ENCODE measurements around the gene KMO.

Gene KMO

GRCh38 chr1:241557551-241558193 lies 25.5 kb downstream of the KMO start:
- Histone ChIP-seq H3K27me3 (ENCODE audit: control insufficient read depth in 1 of 2, insufficient read depth in 2 of 2, low read length in 2 of 2) (peaks cover 0 to 3% of the 10 kb centered on the region in 2 donors), H3K9me3 (ENCODE audit: control insufficient read depth in 1 of 2, low read length in 2 of 2) (no peaks in the 10 kb centered on the region), H3K36me3 (ENCODE audit: control insufficient read depth in 1 of 2, insufficient read depth in 2 of 2, low read length in 2 of 2) (no peaks in the 10 kb centered on the region), H3K9ac (ENCODE audit: low read depth in 1 of 2, low read length in 2 of 2) (no peak overlapping the region), H3K27ac (ENCODE audit: low read depth, low read length) (no peak overlapping the region), H3K4me1 (ENCODE audit: control insufficient read depth in 1 of 2, insufficient read depth in 2 of 2, low read length in 2 of 2) (no peaks in the 10 kb centered on the region), H3K4me3 (ENCODE audit: low read depth in 1 of 2, low read length in 2 of 2) (no peak overlapping the region)

DNA sequence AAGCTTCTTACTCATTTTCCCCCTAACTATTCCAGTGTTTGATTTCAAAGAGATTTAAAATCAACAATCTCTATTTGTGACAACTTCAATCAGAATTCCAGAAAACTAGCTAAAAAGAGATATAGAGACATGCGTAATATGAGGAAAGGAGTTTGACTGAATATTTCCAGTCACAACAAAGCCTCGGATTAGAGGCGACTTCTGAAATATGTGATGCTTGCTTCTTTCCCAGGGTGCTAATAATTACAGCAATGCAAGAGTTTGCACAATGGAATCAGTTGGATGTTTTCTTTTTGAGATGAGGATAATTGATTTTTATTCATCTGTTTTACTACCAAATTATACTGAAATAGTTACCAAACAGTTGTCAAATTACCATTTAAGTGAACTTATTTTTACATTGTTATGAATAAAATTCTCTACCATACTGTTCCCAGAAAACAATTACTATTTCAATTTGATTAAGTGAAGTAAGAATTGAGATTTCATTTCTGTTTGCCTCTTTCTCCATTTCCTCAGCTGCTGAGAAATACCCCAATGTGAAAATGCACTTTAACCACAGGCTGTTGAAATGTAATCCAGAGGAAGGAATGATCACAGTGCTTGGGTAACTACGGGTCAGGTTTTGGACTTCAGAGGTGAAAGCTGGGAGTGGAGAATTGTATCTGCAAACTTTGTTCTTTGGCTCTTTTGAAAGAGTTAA lies 28.1 kb downstream of the KMO start:
- H3K9me3 ChIP-seq (ENCODE audit: control insufficient read depth in 1 of 2, low read length in 2 of 2): no peaks in the 10 kb centered on the region
- H3K9ac ChIP-seq (ENCODE audit: low read depth in 1 of 2, low read length in 2 of 2): no peak overlapping the region
- H3K27ac ChIP-seq (ENCODE audit: low read depth, low read length): no peak overlapping the region

GRCh38 chr1:241560849-241561187 lies 28.6 kb downstream of the KMO start:
- Histone ChIP-seq H3K9ac (ENCODE audit: low read depth in 1 of 2, low read length in 2 of 2) (no peak overlapping the region), H3K4me3 (ENCODE audit: low read depth in 1 of 2, low read length in 2 of 2) (no peak overlapping the region), H3K27me3 (ENCODE audit: control insufficient read depth in 1 of 2, insufficient read depth in 2 of 2, low read length in 2 of 2) (peaks cover 0 to 3% of the 10 kb centered on the region in 2 donors), H3K27ac (ENCODE audit: low read depth, low read length) (no peak overlapping the region), H3K9me3 (ENCODE audit: control insufficient read depth in 1 of 2, low read length in 2 of 2) (no peaks in the 10 kb centered on the region), H3K36me3 (ENCODE audit: control insufficient read depth in 1 of 2, insufficient read depth in 2 of 2, low read length in 2 of 2) (no peaks in the 10 kb centered on the region), H3K4me1 (ENCODE audit: control insufficient read depth in 1 of 2, insufficient read depth in 2 of 2, low read length in 2 of 2) (no peaks in the 10 kb centered on the region)

More for the DNA sequence above, 28.1 kb downstream of the KMO start:
- H3K4me3 ChIP-seq (ENCODE audit: low read depth in 1 of 2, low read length in 2 of 2): no peak overlapping the region
- peaks cover 0 to 3% of the 10 kb centered on the region in 2 donors for H3K27me3 ChIP-seq (ENCODE audit: control insufficient read depth in 1 of 2, insufficient read depth in 2 of 2, low read length in 2 of 2)
- no peaks in the 10 kb centered on the region for H3K4me1 ChIP-seq (ENCODE audit: control insufficient read depth in 1 of 2, insufficient read depth in 2 of 2, low read length in 2 of 2)
- H3K36me3 ChIP-seq (ENCODE audit: control insufficient read depth in 1 of 2, insufficient read depth in 2 of 2, low read length in 2 of 2): no peaks in the 10 kb centered on the region

- Histone ChIP-seq H3K27me3 (ENCODE audit: control insufficient read depth in 1 of 2, insufficient read depth in 2 of 2, low read length in 2 of 2) (no peaks in the 10 kb centered on the region), H3K27ac (ENCODE audit: low read depth, low read length) (no peak overlapping the region), H3K4me1 (ENCODE audit: control insufficient read depth in 1 of 2, insufficient read depth in 2 of 2, low read length in 2 of 2) (no peaks in the 10 kb centered on the region), H3K9me3 (ENCODE audit: control insufficient read depth in 1 of 2, low read length in 2 of 2) (no peaks in the 10 kb centered on the region), H3K36me3 (ENCODE audit: control insufficient read depth in 1 of 2, insufficient read depth in 2 of 2, low read length in 2 of 2) (no peaks in the 10 kb centered on the region), H3K9ac (ENCODE audit: low read depth in 1 of 2, low read length in 2 of 2) (no peak overlapping the region), H3K4me3 (ENCODE audit: low read depth in 1 of 2, low read length in 2 of 2) (no peak overlapping the region)
Observed at GRCh38 chr1:241569848-241570247, 37.7 kb downstream of the KMO start.

- Histone ChIP-seq H3K9me3 (ENCODE audit: control insufficient read depth in 1 of 2, low read length in 2 of 2) (no peaks in the 10 kb centered on the region), H3K27me3 (ENCODE audit: control insufficient read depth in 1 of 2, insufficient read depth in 2 of 2, low read length in 2 of 2) (no peaks in the 10 kb centered on the region), H3K36me3 (ENCODE audit: control insufficient read depth in 1 of 2, insufficient read depth in 2 of 2, low read length in 2 of 2) (no peaks in the 10 kb centered on the region), H3K4me1 (ENCODE audit: control insufficient read depth in 1 of 2, insufficient read depth in 2 of 2, low read length in 2 of 2) (no peaks in the 10 kb centered on the region), H3K27ac (ENCODE audit: low read depth, low read length) (no peak overlapping the region), H3K4me3 (ENCODE audit: low read depth in 1 of 2, low read length in 2 of 2) (no peak overlapping the region), H3K9ac (ENCODE audit: low read depth in 1 of 2, low read length in 2 of 2) (no peak overlapping the region)
Observed at GRCh38 chr1:241574154-241574553, 42.0 kb downstream of the KMO start.

DNA sequence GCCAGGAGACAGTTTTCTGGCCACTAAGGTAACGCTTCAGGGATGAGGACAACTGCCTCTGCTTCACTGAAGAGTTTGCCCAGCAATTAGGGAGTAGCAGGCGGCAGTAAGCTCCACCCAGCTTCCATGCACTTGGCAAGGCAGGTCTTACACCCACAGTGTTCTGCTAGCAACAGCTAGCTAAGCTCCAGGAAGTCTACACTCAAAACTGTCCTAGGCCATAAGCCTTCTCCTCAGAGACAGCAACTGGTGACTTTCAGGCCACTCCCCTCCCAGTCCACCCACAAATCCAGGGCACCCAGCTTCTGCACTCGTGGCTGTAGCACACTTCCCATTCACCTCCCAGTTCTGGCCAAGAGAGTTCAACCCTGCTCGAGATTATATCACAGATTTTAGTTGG lies 47.3 kb downstream of the KMO start:
- Histone ChIP-seq H3K27me3 (ENCODE audit: control insufficient read depth in 1 of 2, insufficient read depth in 2 of 2, low read length in 2 of 2) (no peaks in the 10 kb centered on the region), H3K4me1 (ENCODE audit: control insufficient read depth in 1 of 2, insufficient read depth in 2 of 2, low read length in 2 of 2) (no peaks in the 10 kb centered on the region), H3K36me3 (ENCODE audit: control insufficient read depth in 1 of 2, insufficient read depth in 2 of 2, low read length in 2 of 2) (no peaks in the 10 kb centered on the region), H3K27ac (ENCODE audit: low read depth, low read length) (no peak overlapping the region), H3K4me3 (ENCODE audit: low read depth in 1 of 2, low read length in 2 of 2) (no peak overlapping the region), H3K9ac (ENCODE audit: low read depth in 1 of 2, low read length in 2 of 2) (no peak overlapping the region), H3K9me3 (ENCODE audit: control insufficient read depth in 1 of 2, low read length in 2 of 2) (no peaks in the 10 kb centered on the region)

DNA sequence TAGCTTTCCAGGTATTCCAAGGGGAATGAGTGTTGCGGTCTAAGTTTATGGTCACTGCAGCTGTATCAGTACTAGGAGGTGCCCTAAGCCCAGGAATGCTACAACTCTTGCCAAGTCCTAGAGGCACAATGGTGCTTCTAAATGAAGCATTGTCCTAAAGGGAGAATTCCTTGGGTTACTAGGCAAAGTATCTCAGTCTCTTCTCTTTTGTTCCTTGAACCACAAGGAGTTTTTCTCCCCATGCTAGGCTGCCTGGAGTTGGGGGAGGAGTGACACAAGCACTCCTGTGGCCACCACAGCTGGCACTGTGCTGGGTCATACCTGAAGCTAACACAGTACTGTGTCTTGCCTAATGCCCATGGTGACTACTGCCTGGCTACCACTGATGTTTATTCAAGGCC lies 50.7 kb downstream of the KMO start:
- H3K27me3 ChIP-seq (ENCODE audit: control insufficient read depth in 1 of 2, insufficient read depth in 2 of 2, low read length in 2 of 2): no peaks in the 10 kb centered on the region
- no peak overlapping the region for H3K9ac ChIP-seq (ENCODE audit: low read depth in 1 of 2, low read length in 2 of 2)
- H3K36me3 ChIP-seq (ENCODE audit: control insufficient read depth in 1 of 2, insufficient read depth in 2 of 2, low read length in 2 of 2): no peaks in the 10 kb centered on the region
- H3K27ac ChIP-seq (ENCODE audit: low read depth, low read length): no peak overlapping the region
- no peaks in the 10 kb centered on the region for H3K4me1 ChIP-seq (ENCODE audit: control insufficient read depth in 1 of 2, insufficient read depth in 2 of 2, low read length in 2 of 2)
- H3K4me3 ChIP-seq (ENCODE audit: low read depth in 1 of 2, low read length in 2 of 2): no peak overlapping the region
- no peaks in the 10 kb centered on the region for H3K9me3 ChIP-seq (ENCODE audit: control insufficient read depth in 1 of 2, low read length in 2 of 2)

- Histone ChIP-seq H3K9me3 (ENCODE audit: control insufficient read depth in 1 of 2, low read length in 2 of 2) (no peaks in the 10 kb centered on the region), H3K9ac (ENCODE audit: low read depth in 1 of 2, low read length in 2 of 2) (no peak overlapping the region), H3K36me3 (ENCODE audit: control insufficient read depth in 1 of 2, insufficient read depth in 2 of 2, low read length in 2 of 2) (no peaks in the 10 kb centered on the region), H3K4me1 (ENCODE audit: control insufficient read depth in 1 of 2, insufficient read depth in 2 of 2, low read length in 2 of 2) (no peaks in the 10 kb centered on the region), H3K4me3 (ENCODE audit: low read depth in 1 of 2, low read length in 2 of 2) (no peak overlapping the region), H3K27ac (ENCODE audit: low read depth, low read length) (no peak overlapping the region), H3K27me3 (ENCODE audit: control insufficient read depth in 1 of 2, insufficient read depth in 2 of 2, low read length in 2 of 2) (no peaks in the 10 kb centered on the region)
Observed at GRCh38 chr1:241586905-241587512, 54.8 kb downstream of the KMO start.

- no peaks in the 10 kb centered on the region for H3K4me1 ChIP-seq (ENCODE audit: control insufficient read depth in 1 of 2, insufficient read depth in 2 of 2, low read length in 2 of 2)
- no peaks in the 10 kb centered on the region for H3K27me3 ChIP-seq (ENCODE audit: control insufficient read depth in 1 of 2, insufficient read depth in 2 of 2, low read length in 2 of 2)
- H3K4me3 ChIP-seq (ENCODE audit: low read depth in 1 of 2, low read length in 2 of 2): no peak overlapping the region
- H3K9ac ChIP-seq (ENCODE audit: low read depth in 1 of 2, low read length in 2 of 2): no peak overlapping the region
- no peak overlapping the region for H3K27ac ChIP-seq (ENCODE audit: low read depth, low read length)
- peaks cover 0 to 3% of the 10 kb centered on the region in 2 donors for H3K36me3 ChIP-seq (ENCODE audit: control insufficient read depth in 1 of 2, insufficient read depth in 2 of 2, low read length in 2 of 2)
- H3K9me3 ChIP-seq (ENCODE audit: control insufficient read depth in 1 of 2, low read length in 2 of 2): no peaks in the 10 kb centered on the region
Observed at GRCh38 chr1:241589521-241589920, 57.3 kb downstream of the KMO start.

DNA sequence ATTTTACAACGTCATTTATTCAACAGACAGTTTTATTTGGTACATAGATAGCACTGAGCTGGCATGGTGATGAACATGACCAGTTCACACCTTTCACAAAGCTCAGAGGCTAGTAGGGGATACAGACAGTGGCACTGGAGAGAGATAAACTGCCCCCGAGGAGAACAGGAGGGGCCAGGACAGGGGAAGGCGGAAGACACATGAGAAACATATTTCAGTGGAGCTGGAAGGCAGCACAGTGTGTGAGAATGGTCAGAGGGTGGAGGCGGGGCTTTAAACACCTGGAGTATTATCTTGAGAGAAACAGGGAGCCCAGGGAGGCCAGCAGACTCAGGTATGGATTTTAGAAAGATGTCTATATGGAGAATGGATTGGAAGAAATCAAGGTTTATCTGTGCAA lies 58.5 kb downstream of the KMO start:
- no peak overlapping the region for H3K9ac ChIP-seq (ENCODE audit: low read depth in 1 of 2, low read length in 2 of 2)
- no peaks in the 10 kb centered on the region for H3K27me3 ChIP-seq (ENCODE audit: control insufficient read depth in 1 of 2, insufficient read depth in 2 of 2, low read length in 2 of 2)
- H3K27ac ChIP-seq (ENCODE audit: low read depth, low read length): no peak overlapping the region
- H3K9me3 ChIP-seq (ENCODE audit: control insufficient read depth in 1 of 2, low read length in 2 of 2): no peaks in the 10 kb centered on the region
- H3K36me3 ChIP-seq (ENCODE audit: control insufficient read depth in 1 of 2, insufficient read depth in 2 of 2, low read length in 2 of 2): peaks cover 0 to 3% of the 10 kb centered on the region in 2 donors
- no peaks in the 10 kb centered on the region for H3K4me1 ChIP-seq (ENCODE audit: control insufficient read depth in 1 of 2, insufficient read depth in 2 of 2, low read length in 2 of 2)
- no peak overlapping the region for H3K4me3 ChIP-seq (ENCODE audit: low read depth in 1 of 2, low read length in 2 of 2)
